Measurements from ENCODE around the gene GMDS.

GRCh38 chr6:1739220-1739619 lies 506.2 kb downstream of the GMDS start:
- TF ChIP-seq SP1 (IDR thresholded peaks at IDR 0.05) (no peak), SP1 (CRISPR knock-in tag; IDR thresholded peaks at IDR 0.05) (no peak), ZBTB33 (CRISPR knock-in tag; IDR thresholded peaks at IDR 0.05) (no peak), POLR2A (IDR thresholded peaks at IDR 0.05; ENCODE audit: insufficient read depth in 1 of 2, low read depth in 2 of 2, low read length in 2 of 2) (no peak), TEAD2 (CRISPR knock-in tag; IDR thresholded peaks at IDR 0.05) (no peak), NFIC (IDR thresholded peaks at IDR 0.05; ENCODE audit: low read length) (no peak), SUZ12 (IDR thresholded peaks at IDR 0.05; ENCODE audit: low read depth, low read length) (no peak), FOXP1 (IDR thresholded peaks at IDR 0.05) (no peak), FOXP1 (CRISPR knock-in tag; IDR thresholded peaks at IDR 0.05) (no peak)
